Measurements from ENCODE around the gene SLC1A1.
"Not testable (repeated sequence)": the region's sequence is repeated elsewhere in the genome, so short reads cannot be mapped to it uniquely, and the experiment has no call there.

Gene SLC1A1

GRCh38 chr9:4538621-4539020 lies 48.4 kb downstream of the SLC1A1 start:
- no peaks in the 10 kb centered on the region for H3K36me3 ChIP-seq (ENCODE audit: low read depth)
- no peak overlapping the region for H3K27ac ChIP-seq (ENCODE audit: poor library complexity, severe bottlenecking)
- no peaks in the 10 kb centered on the region for H3K9me3 ChIP-seq (ENCODE audit: severe bottlenecking)
- H3K4me3 ChIP-seq (ENCODE audit: severe bottlenecking): no peak overlapping the region
- H3K4me1 ChIP-seq (ENCODE audit: insufficient read depth, poor library complexity, severe bottlenecking): no peaks in the 10 kb centered on the region
- no peaks in the 10 kb centered on the region for H3K27me3 ChIP-seq (ENCODE audit: insufficient read depth, poor library complexity, severe bottlenecking)
- ATAC-seq (ENCODE audit: low read depth) (no peak), DNase-seq (ENCODE audit: low spot score) (no peak)
- TF ChIP-seq, protein P1, sequence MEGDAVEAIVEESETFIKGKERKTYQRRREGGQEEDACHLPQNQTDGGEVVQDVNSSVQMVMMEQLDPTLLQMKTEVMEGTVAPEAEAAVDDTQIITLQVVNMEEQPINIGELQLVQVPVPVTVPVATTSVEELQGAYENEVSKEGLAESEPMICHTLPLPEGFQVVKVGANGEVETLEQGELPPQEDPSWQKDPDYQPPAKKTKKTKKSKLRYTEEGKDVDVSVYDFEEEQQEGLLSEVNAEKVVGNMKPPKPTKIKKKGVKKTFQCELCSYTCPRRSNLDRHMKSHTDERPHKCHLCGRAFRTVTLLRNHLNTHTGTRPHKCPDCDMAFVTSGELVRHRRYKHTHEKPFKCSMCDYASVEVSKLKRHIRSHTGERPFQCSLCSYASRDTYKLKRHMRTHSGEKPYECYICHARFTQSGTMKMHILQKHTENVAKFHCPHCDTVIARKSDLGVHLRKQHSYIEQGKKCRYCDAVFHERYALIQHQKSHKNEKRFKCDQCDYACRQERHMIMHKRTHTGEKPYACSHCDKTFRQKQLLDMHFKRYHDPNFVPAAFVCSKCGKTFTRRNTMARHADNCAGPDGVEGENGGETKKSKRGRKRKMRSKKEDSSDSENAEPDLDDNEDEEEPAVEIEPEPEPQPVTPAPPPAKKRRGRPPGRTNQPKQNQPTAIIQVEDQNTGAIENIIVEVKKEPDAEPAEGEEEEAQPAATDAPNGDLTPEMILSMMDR (IDR thresholded peaks at IDR 0.05; ENCODE audit: poor library complexity, severe bottlenecking): no peak

- H3K4me1 ChIP-seq (ENCODE audit: insufficient read depth, poor library complexity, severe bottlenecking): no peaks in the 10 kb centered on the region
- H3K27ac ChIP-seq (ENCODE audit: poor library complexity, severe bottlenecking): no peak overlapping the region
- ATAC-seq (ENCODE audit: low read depth): no peak
- H3K9me3 ChIP-seq (ENCODE audit: severe bottlenecking): no peaks in the 10 kb centered on the region
- no peaks in the 10 kb centered on the region for H3K27me3 ChIP-seq (ENCODE audit: insufficient read depth, poor library complexity, severe bottlenecking)
- H3K36me3 ChIP-seq (ENCODE audit: low read depth): no peaks in the 10 kb centered on the region
- DNase-seq (ENCODE audit: low spot score): no peak
- TF ChIP-seq, protein P1 (IDR thresholded peaks at IDR 0.05; ENCODE audit: poor library complexity, severe bottlenecking): no peak
- H3K4me3 ChIP-seq (ENCODE audit: severe bottlenecking): no peak overlapping the region
These were observed 50.2 kb downstream of the SLC1A1 start for GRCh38 chr9:4540425-4540824.

DNA sequence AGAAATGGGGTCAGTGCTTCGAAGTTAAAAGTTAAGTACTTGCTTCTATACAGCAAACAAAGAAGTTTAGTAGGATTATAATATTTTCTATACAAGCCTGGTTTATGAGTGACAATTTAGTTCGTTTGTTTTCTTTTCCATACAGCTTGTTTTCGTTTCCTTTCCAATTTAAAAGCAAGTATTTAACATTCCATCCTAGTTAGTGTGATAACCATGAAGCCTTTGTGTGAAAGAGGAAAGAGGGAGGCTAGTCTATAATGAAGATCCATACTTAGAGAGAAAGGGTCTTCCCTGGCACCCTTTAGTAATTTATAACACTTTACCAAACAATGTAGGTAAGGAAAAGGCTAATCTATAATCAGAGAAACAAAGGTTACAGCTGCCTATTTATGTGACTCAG lies 51.0 kb downstream of the SLC1A1 start:
- Histone ChIP-seq H3K36me3 (ENCODE audit: low read depth) (no peaks in the 10 kb centered on the region), H3K27ac (ENCODE audit: poor library complexity, severe bottlenecking) (no peak overlapping the region), H3K4me1 (ENCODE audit: insufficient read depth, poor library complexity, severe bottlenecking) (no peaks in the 10 kb centered on the region), H3K4me3 (ENCODE audit: severe bottlenecking) (no peak overlapping the region), H3K27me3 (ENCODE audit: insufficient read depth, poor library complexity, severe bottlenecking) (no peaks in the 10 kb centered on the region), H3K9me3 (ENCODE audit: severe bottlenecking) (no peaks in the 10 kb centered on the region)
- TF ChIP-seq, protein P1 (IDR thresholded peaks at IDR 0.05; ENCODE audit: poor library complexity, severe bottlenecking): no peak
- DNase-seq (ENCODE audit: low spot score) (no peak), ATAC-seq (ENCODE audit: low read depth) (no peak)

DNA sequence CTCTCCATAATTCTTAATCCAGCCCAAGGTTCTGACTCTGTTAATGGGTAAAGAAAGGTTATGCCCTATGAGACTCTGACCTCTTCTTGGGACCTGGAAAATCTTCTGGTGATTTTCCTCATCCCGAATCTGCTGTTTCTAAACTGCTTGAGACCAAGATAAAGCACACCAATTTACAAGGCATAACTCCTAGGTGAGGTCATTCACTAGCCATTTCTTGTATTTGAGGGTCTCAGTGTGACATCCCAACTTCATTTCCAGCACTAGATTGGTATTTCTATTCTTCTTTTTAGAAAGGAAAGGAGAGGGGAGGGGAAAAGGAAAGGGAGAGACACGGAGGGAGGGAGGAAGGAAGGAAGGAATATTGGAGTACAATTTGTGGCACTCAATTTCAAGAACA lies 51.6 kb downstream of the SLC1A1 start:
- TF ChIP-seq, protein P1 (IDR thresholded peaks at IDR 0.05; ENCODE audit: poor library complexity, severe bottlenecking): no peak
- no peaks in the 10 kb centered on the region for H3K4me1 ChIP-seq (ENCODE audit: insufficient read depth, poor library complexity, severe bottlenecking)
- ATAC-seq (ENCODE audit: low read depth): no peak
- H3K36me3 ChIP-seq (ENCODE audit: low read depth): no peaks in the 10 kb centered on the region
- H3K27me3 ChIP-seq (ENCODE audit: insufficient read depth, poor library complexity, severe bottlenecking): no peaks in the 10 kb centered on the region
- DNase-seq (ENCODE audit: low spot score): no peak
- H3K9me3 ChIP-seq (ENCODE audit: severe bottlenecking): no peaks in the 10 kb centered on the region
- H3K4me3 ChIP-seq (ENCODE audit: severe bottlenecking): no peak overlapping the region
- H3K27ac ChIP-seq (ENCODE audit: poor library complexity, severe bottlenecking): no peak overlapping the region

GRCh38 chr9:4544714-4545113 lies 54.4 kb downstream of the SLC1A1 start:
- not testable (repeated sequence) for H3K4me3 ChIP-seq (ENCODE audit: severe bottlenecking); H3K27ac ChIP-seq (ENCODE audit: poor library complexity, severe bottlenecking); DNase-seq (ENCODE audit: low spot score); H3K9me3 ChIP-seq (ENCODE audit: severe bottlenecking); H3K36me3 ChIP-seq (ENCODE audit: low read depth); H3K27me3 ChIP-seq (ENCODE audit: insufficient read depth, poor library complexity, severe bottlenecking); H3K4me1 ChIP-seq (ENCODE audit: insufficient read depth, poor library complexity, severe bottlenecking); ATAC-seq (ENCODE audit: low read depth)
